Activated naive CD4-positive, alpha-beta T cell treated with anti-CD3 and anti-CD28 coated beads, Interleukin-2, amount 10 ng/mL, durations not matched to agents 7 days and 5 days (primary cell): ENCODE measurements around the gene WDR6.

Experiments used
- CTCF ChIA-PET: fragments of 350-600 bp; sonication (Branson Sonifier 250); formaldehyde crosslinking; loops from one replicate; lab custom pipeline; 2021; ENCODE audit warnings: antibody characterized with exemption; lab: Charles Lee
- DNase-seq: peaks from one replicate; pipeline ENCODE4 v3.0.0-alpha.2; 2020
- H3K27ac Mint-ChIP-seq: one replicate; pipeline ENCODE4 v1.8.0; 2021; ENCODE audit warnings: mild to moderate bottlenecking, moderate library complexity, mixed read lengths
- H3K27me3 Mint-ChIP-seq: one replicate; pipeline ENCODE4 v1.8.0; 2021; ENCODE audit warnings: mild to moderate bottlenecking, mixed read lengths
- H3K36me3 Mint-ChIP-seq: one replicate; pipeline ENCODE4 v1.8.0; 2021; ENCODE audit warnings: mixed read lengths
- H3K4me1 Mint-ChIP-seq: one replicate; pipeline ENCODE4 v1.8.0; 2021; ENCODE audit warnings: mixed read lengths
- H3K4me3 Mint-ChIP-seq: one replicate; pipeline ENCODE4 v1.8.0; 2021; ENCODE audit warnings: mild to moderate bottlenecking, moderate library complexity, mixed read lengths
- H3K9me3 Mint-ChIP-seq: one replicate; pipeline ENCODE4 v1.8.0; 2021; ENCODE audit warnings: mixed read lengths

WDR6 gene

GRCh38 chr3:48984663-48985062 lies 22.5 kb upstream of the WDR6 start:
- Mint-ChIP-seq H3K27ac (peak overlapping the region; percentile 2), H3K27me3 (no peaks in the 10 kb centered on the region), H3K9me3 (no peaks in the 10 kb centered on the region), H3K4me1 (peaks cover 18% of the 10 kb centered on the region), H3K4me3 (no peak overlapping the region), H3K36me3 (peaks cover 41% of the 10 kb centered on the region)
- CTCF ChIA-PET: interaction anchor here (0.8 to 2.0 kb wide), 3 partner anchors 23 to 50 kb away, joined by 3 to 6 read pairs (median 5); partner anchors contain the start of gene WDR6
- DNase-seq: no peak

- DNase-seq: no peak
- Mint-ChIP-seq H3K9me3 (no peaks in the 10 kb centered on the region), H3K4me3 (no peak overlapping the region), H3K4me1 (peaks cover 22% of the 10 kb centered on the region), H3K36me3 (peaks cover 35% of the 10 kb centered on the region), H3K27ac (no peak overlapping the region), H3K27me3 (no peaks in the 10 kb centered on the region)
- CTCF ChIA-PET: interaction anchor here (0.7 to 4.3 kb wide), 4 partner anchors 13 to 34 kb away, joined by 3 to 41 read pairs (median 6); partner anchors contain the start of gene WDR6
Observed at GRCh38 chr3:48985831-48986376, 21.3 kb upstream of the WDR6 start.

GRCh38 chr3:48989126-48989795 lies 17.9 kb upstream of the WDR6 start:
- Mint-ChIP-seq H3K27ac (peak overlapping the region; percentile 94), H3K9me3 (no peaks in the 10 kb centered on the region), H3K36me3 (peaks cover 17% of the 10 kb centered on the region), H3K27me3 (no peaks in the 10 kb centered on the region), H3K4me3 (peak overlapping the region; percentile 91), H3K4me1 (peaks cover 53% of the 10 kb centered on the region)
- no peak for DNase-seq
- CTCF ChIA-PET: interaction anchor here (1.1 to 4.3 kb wide), 7 partner anchors 11 to 169 kb away, joined by 3 to 46 read pairs (median 26); partner anchors contain the start of genes NDUFAF3, QRICH1 and WDR6

GRCh38 chr3:48989796-48990635 lies 17.2 kb upstream of the WDR6 start, which contains the start of gene P4HTM:
P4HTM (plus strand) TSS chr3:48990241; CDS start chr3:48990257, 16 bp downstream.
- peak within 1 kb of the TSS; percentile 92 for H3K4me3 Mint-ChIP-seq
- no peaks in the 10 kb centered on the region for H3K9me3 Mint-ChIP-seq
- peaks cover 59% of the 10 kb centered on the region for H3K4me1 Mint-ChIP-seq
- peaks cover 18% of the 10 kb centered on the region for H3K36me3 Mint-ChIP-seq
- peak; percentile 78 for DNase-seq
- CTCF ChIA-PET: interaction anchor here (1.1 to 4.3 kb wide), 6 partner anchors 17 to 169 kb away, joined by 3 to 46 read pairs (median 28); partner anchors contain the start of genes NDUFAF3, QRICH1 and WDR6
- peak within 1 kb of the TSS; percentile 94 for H3K27ac Mint-ChIP-seq
- H3K27me3 Mint-ChIP-seq: no peaks in the 10 kb centered on the region

- H3K27me3 Mint-ChIP-seq: no peaks in the 10 kb centered on the region
- CTCF ChIA-PET: interaction anchor here (1.4 to 1.7 kb wide), 2 partner anchors 17 to 23 kb away, joined by 8 to 11 read pairs; partner anchors contain the start of gene WDR6
- H3K27ac Mint-ChIP-seq: peak overlapping the region; percentile 93
- peaks cover 22% of the 10 kb centered on the region for H3K36me3 Mint-ChIP-seq
- H3K9me3 Mint-ChIP-seq: no peaks in the 10 kb centered on the region
- H3K4me3 Mint-ChIP-seq: peak overlapping the region; percentile 92
- peaks cover 62% of the 10 kb centered on the region for H3K4me1 Mint-ChIP-seq
- DNase-seq: peak; percentile 65
Observed at GRCh38 chr3:48990636-48991469, 16.3 kb upstream of the WDR6 start.

GRCh38 chr3:48991851-48992545 lies 15.2 kb upstream of the WDR6 start:
- Mint-ChIP-seq H3K4me3 (peak overlapping the region; percentile 92), H3K27ac (peak overlapping the region; percentile 82)

GRCh38 chr3:48993834-48994233 lies 13.4 kb upstream of the WDR6 start:
- Mint-ChIP-seq H3K27me3 (no peaks in the 10 kb centered on the region), H3K36me3 (peaks cover 20% of the 10 kb centered on the region), H3K9me3 (no peaks in the 10 kb centered on the region), H3K27ac (peak overlapping the region; percentile 21), H3K4me1 (peaks cover 52% of the 10 kb centered on the region), H3K4me3 (no peak overlapping the region)
- DNase-seq: no peak
- CTCF ChIA-PET: no interaction called here

More at GRCh38 chr3:48991851-48992545, 15.2 kb upstream of the WDR6 start:
- H3K4me1 Mint-ChIP-seq: peaks cover 62% of the 10 kb centered on the region
- CTCF ChIA-PET: interaction anchor here (1.4 to 1.7 kb wide), 2 partner anchors 16 to 22 kb away, joined by 8 to 11 read pairs; partner anchors contain the start of gene WDR6
- no peaks in the 10 kb centered on the region for H3K27me3 Mint-ChIP-seq
- H3K9me3 Mint-ChIP-seq: no peaks in the 10 kb centered on the region
- H3K36me3 Mint-ChIP-seq: peaks cover 22% of the 10 kb centered on the region
- DNase-seq: no peak

GRCh38 chr3:48996640-48997039 lies 10.6 kb upstream of the WDR6 start:
- H3K9me3 Mint-ChIP-seq: no peaks in the 10 kb centered on the region
- H3K36me3 Mint-ChIP-seq: peaks cover 19% of the 10 kb centered on the region
- peaks cover 33% of the 10 kb centered on the region for H3K4me1 Mint-ChIP-seq
- no peak overlapping the region for H3K4me3 Mint-ChIP-seq
- DNase-seq: no peak
- H3K27me3 Mint-ChIP-seq: no peaks in the 10 kb centered on the region
- H3K27ac Mint-ChIP-seq: no peak overlapping the region
- CTCF ChIA-PET: interaction anchor here (0.9 to 1.5 kb wide), 2 partner anchors 11 to 18 kb away, joined by 4 read pairs; partner anchors contain the start of gene WDR6

GRCh38 chr3:48997102-48997635 lies 10.0 kb upstream of the WDR6 start:
- peaks cover 29% of the 10 kb centered on the region for H3K4me1 Mint-ChIP-seq
- H3K36me3 Mint-ChIP-seq: peaks cover 19% of the 10 kb centered on the region
- CTCF ChIA-PET: interaction anchor here (1.5 kb wide), 1 partner anchor 10 kb away, joined by 4 read pairs; the partner anchor contains the start of gene WDR6
- H3K27ac Mint-ChIP-seq: no peak overlapping the region
- no peak for DNase-seq
- no peak overlapping the region for H3K4me3 Mint-ChIP-seq
- no peaks in the 10 kb centered on the region for H3K9me3 Mint-ChIP-seq
- H3K27me3 Mint-ChIP-seq: no peaks in the 10 kb centered on the region

GRCh38 chr3:48997714-48998637 lies 9.2 kb upstream of the WDR6 start:
- DNase-seq: no peak
- no peaks in the 10 kb centered on the region for H3K9me3 Mint-ChIP-seq
- CTCF ChIA-PET: no interaction called here
- H3K4me1 Mint-ChIP-seq: peaks cover 32% of the 10 kb centered on the region
- H3K36me3 Mint-ChIP-seq: peaks cover 24% of the 10 kb centered on the region
- H3K27me3 Mint-ChIP-seq: no peaks in the 10 kb centered on the region
- no peak overlapping the region for H3K4me3 Mint-ChIP-seq
- no peak overlapping the region for H3K27ac Mint-ChIP-seq

- H3K9me3 Mint-ChIP-seq: no peaks in the 10 kb centered on the region
- no peaks in the 10 kb centered on the region for H3K27me3 Mint-ChIP-seq
- no peak for DNase-seq
- CTCF ChIA-PET: no interaction called here
- H3K36me3 Mint-ChIP-seq: peaks cover 17% of the 10 kb centered on the region
- peak overlapping the region; percentile 64 for H3K27ac Mint-ChIP-seq
- H3K4me3 Mint-ChIP-seq: no peak overlapping the region
- peaks cover 22% of the 10 kb centered on the region for H3K4me1 Mint-ChIP-seq
Observed at GRCh38 chr3:48999085-48999858, 7.9 kb upstream of the WDR6 start.
